Heart left ventricle (tissue), 13 donors: ENCODE data around the gene DTX2.
"Not testable (repeated sequence)": the region's sequence is repeated elsewhere in the genome, so short reads cannot be mapped to it uniquely, and the experiment has no call there.

Source experiments
- CTCF ChIP-seq, 12 donors: fragments of 200-600 bp; sonication (generic) in 4 of 12; IDR thresholded peaks; one replicate each; pipeline versions ENCODE4 v1.5.0 to v1.8.0; 2018 to 2022; ENCODE audit warnings: antibody characterized with exemption in 12 of 12, mild to moderate bottlenecking in 5 of 12
- POLR2A ChIP-seq, 2 donors: fragments of 450-650 bp; IDR thresholded peaks; one replicate each; pipeline ENCODE4 v1.6.1; 2017; ENCODE audit warnings: antibody characterized with exemption in 2 of 2, mild to moderate bottlenecking in 2 of 2, moderate library complexity in 2 of 2
- donor health status: ischemic (EF 13 %, LVEDD 7.1; RV severe dilation, severe dysfunction).
- donor health status: DM: no; HTN: yes; CAD: no.
- donor health status: DM: no; HTN: no; CAD: no.
- donor health status: ischemic (EF 25% LVEDD 6.9; RV normal size, moderate dysfunction).
- donor health status: ischemic (EF 25% LVEDD 5.7; RV mildly dilated, moderate dysfunction).
- donor health status: ischemic (EF 35%, LVEDD 5.7; RV mildly dilated, moderate dysfunction).
- donor health status: nonischemic (EF 11% LVEDD 7.7; RV severe dilation, severe dysfunction).
- donor health status: DM: yes; HTN: yes; CAD: no.
- donor health status: PGD.
- donor health status: ischemic (EF 29% LVEDD 5.4; RV normal size, mild dysfunction).
- donor health status: nonischemic (EF 23%, LVEDD 6.1; RV moderate dilation, normal function).

GRCh38 chr7:76458504-76458903, 3.0 kb upstream of the DTX2 start:
- TF ChIP-seq CTCF, POLR2A (IDR thresholded peaks at IDR 0.05): not testable (repeated sequence)
